ENCODE data around the gene RAB21.

- no peak for TF ChIP-seq TAF1 (IDR thresholded peaks at IDR 0.05; ENCODE audit: low read depth, low read length)
- no peak for TF ChIP-seq POLR2A (IDR thresholded peaks at IDR 0.05; ENCODE audit: low read depth, low read length)
- TF ChIP-seq POLR2AphosphoS5 (IDR thresholded peaks at IDR 0.05; ENCODE audit: low read depth, low read length), result no peak
These were observed 6.4 kb upstream of the RAB21 start for GRCh38 chr12:71748081-71748850.
